GM12864 (cell line): Measurements from ENCODE around the gene SULT2B1.

ENCODE experiments used
- DNase-seq: peaks from one replicate; pipeline ENCODE4 v3.0.0-alpha.2; 2011; ENCODE audit warnings: low read depth
- H3K4me3 ChIP-seq: 2 replicates; pipeline ENCODE4 v1.5.1; 2011; ENCODE audit warnings: mild to moderate bottlenecking, low read depth, low read length, control low read depth
- CTCF ChIP-seq: IDR thresholded peaks from 2 replicates; pipeline ENCODE4 v1.5.1; 2011; ENCODE audit warnings: low read depth, mild to moderate bottlenecking, moderate library complexity, low read length, control low read depth, inconsistent platforms; ENCODE audit errors: missing control alignments

SULT2B1 gene

GRCh38 chr19:48637449-48637947 lies 85.5 kb downstream of the SULT2B1 start:
- TF ChIP-seq CTCF: no peak
- peak; percentile 97 for DNase-seq
- peak overlapping the region; percentile 64 for H3K4me3 ChIP-seq

DNA sequence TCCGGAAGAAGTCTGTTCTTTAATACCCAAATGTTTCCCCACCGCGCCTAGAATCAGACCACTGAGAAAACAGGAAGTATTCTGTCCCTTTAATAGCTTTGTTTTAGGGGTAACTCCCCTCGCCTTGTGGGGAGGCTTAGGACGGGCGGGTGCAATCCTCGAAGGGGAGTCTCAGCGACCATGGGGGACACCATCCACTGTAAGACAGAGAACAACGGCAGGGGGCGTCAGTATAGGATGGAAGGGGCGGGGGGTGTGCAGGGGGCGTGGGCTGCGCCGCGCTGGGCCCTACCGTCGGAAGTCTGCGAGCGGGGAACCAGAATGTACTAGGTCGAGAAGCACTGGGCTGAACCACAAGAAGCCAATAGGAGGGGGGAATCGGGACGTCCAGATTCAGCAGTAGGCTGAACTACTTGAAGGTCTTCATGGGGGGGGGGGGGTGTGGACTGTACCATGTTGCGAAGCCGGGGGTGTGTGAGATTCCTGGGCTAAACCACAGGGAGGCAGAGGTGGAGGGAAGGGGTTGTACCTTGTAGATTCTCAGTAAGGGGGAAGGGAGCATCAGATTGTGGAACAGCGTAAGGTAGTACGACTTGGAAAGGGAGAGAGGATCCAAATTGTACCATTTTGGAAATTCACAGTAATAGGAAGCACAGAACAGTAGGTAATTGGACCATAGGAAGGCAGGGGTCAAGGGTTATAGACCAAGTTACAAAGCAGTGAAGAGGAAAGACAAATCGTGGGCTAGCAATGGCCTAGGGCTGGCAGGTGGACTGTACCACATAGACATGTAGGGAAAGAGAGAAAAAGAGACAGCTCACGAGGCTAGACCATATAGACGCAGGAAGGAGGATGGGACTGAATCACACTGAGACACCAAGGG lies 86.2 kb downstream of the SULT2B1 start:
- DNase-seq: peak; percentile 92
- no peak for TF ChIP-seq CTCF
- peak overlapping the region; percentile 53 for H3K4me3 ChIP-seq

DNA sequence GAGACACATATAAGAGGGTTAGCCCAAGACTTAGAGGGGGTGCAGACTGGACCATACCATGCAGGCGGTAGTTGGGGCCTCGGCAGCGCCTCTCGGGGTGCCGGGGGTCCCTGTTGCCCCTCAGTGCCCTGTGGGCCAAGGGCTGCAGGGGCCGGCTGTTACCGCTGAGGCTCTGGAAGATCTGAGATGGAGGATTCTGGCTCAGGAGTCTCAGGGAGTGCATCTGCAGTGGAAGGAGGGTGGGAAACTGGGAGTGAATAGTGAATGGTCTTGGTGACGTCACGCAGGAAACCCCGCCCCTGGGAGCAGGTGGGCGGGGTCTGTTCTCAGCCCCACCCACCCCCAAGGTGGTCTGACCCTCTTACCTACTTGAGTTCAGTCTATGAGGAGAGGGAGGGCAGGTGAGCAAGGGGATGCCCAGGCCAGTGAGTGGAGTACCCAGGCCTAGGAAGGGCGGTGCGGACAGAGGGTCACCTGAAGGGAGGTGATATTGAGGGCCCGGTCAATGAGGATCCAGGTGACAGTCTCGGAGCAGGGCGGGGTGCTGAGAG lies 86.9 kb downstream of the SULT2B1 start:
- no peak for DNase-seq
- peak overlapping the region; percentile 53 for H3K4me3 ChIP-seq
- TF ChIP-seq CTCF: no peak

GRCh38 chr19:48639483-48640375 lies 87.8 kb downstream of the SULT2B1 start:
- no peak for TF ChIP-seq CTCF
- H3K4me3 ChIP-seq: no peak overlapping the region
- no peak for DNase-seq

DNA sequence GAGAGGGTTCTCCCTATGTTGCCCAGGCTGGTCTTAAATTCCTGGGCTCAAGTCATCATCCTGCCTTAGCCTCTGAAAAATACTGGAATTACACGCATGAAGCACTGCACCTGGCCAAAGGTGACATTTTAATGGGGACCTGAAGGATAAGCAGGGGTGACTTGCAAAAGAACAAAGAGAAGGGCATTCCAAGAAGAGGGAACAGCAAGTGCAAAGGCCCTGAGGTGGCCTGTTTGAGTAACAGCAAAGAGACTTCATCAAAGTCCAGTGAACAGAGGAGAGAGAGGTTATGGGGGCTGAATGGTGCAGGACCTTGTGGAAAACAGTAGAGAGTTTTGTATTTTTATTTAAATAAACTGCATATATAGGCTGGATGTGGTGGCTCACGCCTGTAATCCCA lies 89.9 kb downstream of the SULT2B1 start:
- no peak for DNase-seq
- H3K4me3 ChIP-seq: no peak overlapping the region
- TF ChIP-seq CTCF: no peak

GRCh38 chr19:48642862-48643261 lies 90.9 kb downstream of the SULT2B1 start:
- no peak for TF ChIP-seq CTCF
- DNase-seq: no peak
- no peak overlapping the region for H3K4me3 ChIP-seq
